22Rv1 (cell line): ENCODE results near the gene CCDC57.

ENCODE experiments used
- CTCF ChIP-seq: fragments of 450-650 bp; IDR thresholded peaks from 2 replicates; pipeline ENCODE4 v1.5.1; 2017; ENCODE audit warnings: mild to moderate bottlenecking
- ZFX ChIP-seq: fragments of 450-650 bp; IDR thresholded peaks from 2 replicates; pipeline ENCODE4 v1.6.1; 2017; ENCODE audit warnings: antibody characterized with exemption, borderline replicate concordance

GRCh38 chr17:82241183-82241925, 28.7 kb upstream of the CCDC57 start:
- no peak for TF ChIP-seq CTCF
- TF ChIP-seq ZFX = no peak
